ENCODE measurements around the gene CATSPER1.

The CATSPER1 gene

DNA sequence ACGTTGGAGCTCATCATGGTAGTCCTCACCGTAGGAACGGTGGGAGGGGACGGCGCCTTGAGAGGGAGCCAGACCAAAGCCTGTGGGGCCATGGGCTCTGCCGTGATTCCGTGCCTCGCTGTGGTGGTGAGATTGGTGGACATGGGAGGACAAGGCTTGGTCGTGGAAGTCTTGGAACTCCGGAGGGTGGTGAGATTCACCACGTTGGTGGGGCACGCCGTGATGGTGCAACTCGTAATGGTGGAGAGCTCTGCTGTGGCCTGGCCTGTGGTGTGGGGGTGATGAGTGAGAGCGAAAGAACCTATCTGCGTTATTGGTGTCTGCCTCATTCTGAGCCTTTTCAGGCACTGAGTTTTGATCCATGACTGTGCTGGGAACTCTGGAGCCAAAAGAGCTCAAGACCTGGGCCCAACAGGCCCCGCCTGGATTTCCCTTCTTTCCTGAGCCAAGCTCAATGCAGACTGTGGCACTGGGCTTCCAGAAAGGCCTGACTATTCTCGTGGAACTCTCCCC lies at the start of gene CATSPER1:
TSS of gene CATSPER1 (minus strand) at position 463 of the 513 bp plus-strand sequence. CDS start at position 363, 100 bp downstream.
- no peak for DNase-seq (ENCODE audit: low spot score)

DNA sequence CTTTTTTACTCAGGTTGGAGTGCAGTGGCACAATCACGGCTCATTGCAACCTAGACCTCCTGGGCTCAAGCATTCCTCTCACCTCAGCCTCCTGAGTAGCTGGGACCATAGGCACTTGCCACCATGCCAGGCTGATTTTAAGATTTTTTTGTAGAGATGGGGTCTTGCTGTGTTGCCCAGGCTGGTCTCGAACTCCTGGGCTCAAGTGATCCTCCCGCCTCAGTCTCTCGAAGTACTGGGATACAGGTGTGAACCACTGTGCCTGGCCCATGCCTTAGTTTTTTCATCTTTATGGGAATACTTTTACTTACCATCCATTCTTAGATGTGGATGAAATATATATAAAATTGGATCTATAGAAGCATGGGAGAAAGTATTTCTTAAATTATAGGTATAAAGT lies 49.0 kb upstream of the CATSPER1 start:
- no peak for DNase-seq (ENCODE audit: low spot score)

DNA sequence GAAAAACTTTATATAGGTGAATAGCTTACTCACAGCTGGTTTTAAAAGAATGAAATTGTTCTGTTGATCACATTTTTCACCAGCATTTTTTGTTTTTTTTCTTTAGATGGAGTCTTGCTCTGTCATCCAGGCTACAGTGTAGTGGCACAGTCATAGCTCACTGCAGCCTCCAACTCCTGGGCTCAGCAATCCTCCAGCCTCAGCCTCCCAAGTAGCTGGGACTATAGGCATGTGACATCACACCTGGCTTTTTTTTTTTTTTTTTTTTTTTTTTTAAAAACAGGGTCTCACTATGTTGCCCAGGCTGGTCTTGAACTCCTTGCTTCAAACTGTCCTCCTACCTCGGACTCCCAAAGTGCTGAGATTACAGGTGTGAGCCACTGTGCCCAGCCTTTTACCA lies 47.4 kb upstream of the CATSPER1 start:
- DNase-seq (ENCODE audit: low spot score): no peak

DNA sequence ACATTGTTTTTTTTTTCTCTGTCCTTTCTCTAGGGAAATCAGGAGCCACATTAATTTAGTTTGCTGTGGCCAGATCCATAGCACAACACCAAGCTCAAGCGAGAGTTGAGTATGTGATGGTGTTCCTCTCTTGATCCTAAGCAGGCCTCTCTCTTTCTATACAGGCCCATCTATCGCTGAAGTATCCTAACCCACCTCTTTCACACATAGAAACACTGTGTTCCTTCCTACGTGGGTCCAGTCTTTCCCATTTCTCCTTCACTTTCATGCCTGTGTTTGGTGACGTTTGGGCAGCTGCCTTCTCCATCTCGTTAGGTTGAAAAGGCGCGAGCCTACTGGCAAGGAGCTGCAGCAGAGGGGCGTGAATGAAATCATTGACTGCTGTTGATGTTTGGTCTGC lies 46.2 kb upstream of the CATSPER1 start:
- no peak for DNase-seq (ENCODE audit: low spot score)

DNA sequence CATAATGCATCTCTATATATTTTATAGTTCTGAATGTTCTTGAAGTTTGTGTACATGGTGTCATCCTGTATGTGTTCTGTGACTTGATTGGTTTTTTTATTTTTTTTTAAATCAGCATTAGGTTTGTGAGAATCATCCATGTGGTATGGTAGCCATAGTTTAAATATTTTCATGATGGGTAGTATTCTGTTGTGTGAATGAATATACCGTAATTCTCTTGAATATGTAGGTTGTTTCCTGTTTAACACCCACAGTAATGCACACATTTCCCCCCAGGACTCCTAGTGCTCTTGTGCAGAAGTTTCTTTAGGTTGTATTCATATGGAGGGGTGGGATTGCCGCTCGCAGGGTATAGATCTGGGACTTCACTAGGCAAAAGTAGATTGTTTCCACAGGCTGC lies 45.8 kb upstream of the CATSPER1 start:
- no peak for DNase-seq (ENCODE audit: low spot score)

DNA sequence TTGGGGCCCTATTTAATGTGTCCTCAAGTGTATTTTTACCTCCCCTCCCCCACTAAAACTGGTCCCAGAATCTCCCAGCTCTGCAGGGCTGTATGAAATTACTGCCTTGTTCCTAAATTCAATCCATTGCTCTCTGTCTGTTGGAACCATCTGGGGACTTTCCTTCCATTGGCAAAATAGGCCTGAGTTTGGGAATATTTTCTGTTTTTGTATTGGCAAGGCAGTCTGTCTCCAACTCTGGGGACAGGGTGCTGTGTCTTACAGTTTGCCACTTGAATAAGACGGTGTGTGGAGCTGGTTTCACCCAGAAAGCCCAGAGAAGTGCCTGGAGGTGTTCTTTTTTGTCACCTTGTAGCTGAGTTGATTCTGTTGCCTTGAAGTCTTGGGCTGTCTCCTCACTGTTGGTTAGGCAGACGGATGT lies 45.1 kb upstream of the CATSPER1 start:
- no peak for DNase-seq (ENCODE audit: low spot score)

DNA sequence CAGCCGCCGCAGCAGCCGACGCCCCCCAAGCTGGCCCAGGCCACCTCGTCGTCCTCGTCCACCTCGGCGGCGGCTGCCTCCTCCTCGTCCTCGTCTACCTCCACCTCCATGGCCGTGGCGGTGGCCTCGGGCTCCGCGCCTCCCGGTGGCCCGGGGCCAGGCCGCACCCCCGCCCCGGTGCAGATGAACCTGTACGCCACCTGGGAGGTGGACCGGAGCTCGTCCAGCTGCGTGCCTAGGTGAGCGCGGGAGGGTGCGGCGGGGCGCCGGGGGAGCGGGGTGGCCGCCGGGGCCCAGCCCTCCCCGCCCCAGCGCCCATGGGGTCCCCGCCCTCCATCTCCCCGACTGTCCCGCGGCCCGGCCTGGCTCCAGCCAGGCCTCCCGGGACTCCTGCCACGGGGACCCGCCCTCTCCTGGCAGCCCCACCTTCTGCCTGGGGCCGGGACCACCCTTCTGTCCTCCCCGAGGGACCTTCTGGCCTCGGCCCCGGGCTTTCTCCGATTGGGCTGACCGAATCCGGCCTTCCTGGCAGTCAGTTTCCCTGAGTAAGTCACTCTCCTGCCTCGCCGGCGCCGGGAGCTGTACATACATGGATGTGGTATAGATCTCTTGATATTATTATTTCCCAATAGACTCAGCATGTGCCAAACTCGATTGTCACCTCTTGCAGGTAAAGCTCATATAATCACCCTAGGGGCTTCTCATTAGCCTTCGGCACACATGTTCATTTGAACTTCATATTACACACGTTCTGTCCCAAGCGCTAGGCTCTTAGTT lies 44.5 kb upstream of the CATSPER1 start:
- no peak for DNase-seq (ENCODE audit: low spot score)

DNA sequence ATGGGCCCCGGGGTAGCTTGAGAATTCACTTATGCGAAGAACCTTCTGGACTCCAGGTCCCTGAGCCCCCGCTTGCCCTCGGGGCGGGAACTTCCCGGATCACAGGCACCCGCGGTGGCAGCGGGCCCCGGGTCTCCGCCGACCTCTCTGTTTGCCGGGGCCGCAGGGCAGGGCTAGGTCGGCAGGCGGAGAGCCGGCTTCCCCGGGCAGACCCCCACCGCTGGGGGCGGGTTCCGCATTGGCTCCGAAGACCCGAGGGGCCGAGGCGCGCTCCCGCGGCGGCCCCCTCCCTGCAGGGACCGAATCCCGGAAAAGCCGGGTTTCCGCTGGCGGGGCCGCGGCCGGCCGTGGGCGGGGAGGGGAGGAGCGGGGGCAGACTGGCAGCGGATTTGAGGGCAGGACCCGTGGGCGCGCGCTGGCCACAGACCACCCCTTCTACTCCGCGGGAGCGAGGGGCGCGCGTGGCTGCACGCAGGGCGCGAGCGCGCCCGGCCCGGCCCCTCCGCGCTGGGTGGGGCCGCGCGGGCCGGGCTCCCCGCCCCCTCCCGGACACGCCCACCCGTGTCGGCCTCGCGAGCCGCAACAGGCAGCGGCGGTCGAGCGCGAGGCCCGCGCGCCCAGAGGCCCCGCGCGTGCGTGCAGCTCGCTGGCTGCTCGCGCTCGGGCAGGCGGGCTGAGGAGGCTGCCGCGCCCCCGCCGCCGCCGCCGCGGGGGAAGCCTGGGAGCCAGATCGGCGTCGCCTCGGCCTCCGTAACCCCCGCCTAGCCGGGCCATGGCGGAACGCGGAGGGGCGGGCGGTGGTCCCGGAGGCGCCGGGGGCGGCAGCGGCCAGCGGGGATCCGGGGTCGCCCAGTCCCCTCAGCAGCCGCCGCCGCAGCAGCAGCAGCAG lies 43.7 kb upstream of the CATSPER1 start, which contains the start of gene PACS1:
TSS of gene PACS1 (plus strand) at position 558 of the 889 bp plus-strand sequence. CDS start at position 773, 215 bp downstream.
- peak; percentile 57 for DNase-seq (ENCODE audit: low spot score)

DNA sequence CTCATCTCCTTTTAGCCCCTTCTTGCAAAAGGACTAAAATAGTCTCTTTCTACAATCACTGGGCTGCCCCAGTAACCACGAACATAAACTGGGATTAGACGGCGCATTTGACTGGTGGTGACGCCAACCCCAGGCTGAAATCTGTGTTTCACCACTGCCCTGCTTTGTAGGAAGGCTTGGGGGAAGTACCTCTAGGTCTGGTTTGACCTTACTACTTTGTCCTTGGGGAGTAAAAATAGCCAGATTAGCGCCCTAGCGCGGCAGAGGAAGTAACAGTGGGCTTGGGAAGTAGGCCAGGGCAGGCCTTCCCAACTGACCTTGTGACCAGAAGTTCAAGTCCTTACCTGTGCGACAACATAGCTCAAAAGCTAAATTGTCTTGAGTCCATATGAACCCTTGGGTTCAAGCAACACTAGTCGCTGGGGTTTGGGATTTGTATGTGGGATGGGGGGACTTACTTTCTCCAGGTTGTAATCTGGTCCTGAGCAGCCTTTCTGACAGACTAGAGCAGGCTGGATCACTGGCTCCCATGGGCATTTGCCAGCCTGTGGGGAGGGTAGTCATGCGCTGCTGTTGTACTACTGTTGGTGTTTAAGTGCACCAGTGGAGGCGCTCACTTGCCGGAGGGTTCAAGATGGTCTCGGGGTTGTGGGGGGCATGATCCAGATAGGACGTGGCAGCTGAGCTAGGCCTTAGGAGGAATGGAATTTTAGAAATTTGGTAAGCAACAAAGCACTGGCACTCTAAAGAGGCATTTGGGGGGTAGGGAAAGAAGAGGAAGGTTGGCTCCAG lies 42.8 kb upstream of the CATSPER1 start:
- no peak for DNase-seq (ENCODE audit: low spot score)

DNA sequence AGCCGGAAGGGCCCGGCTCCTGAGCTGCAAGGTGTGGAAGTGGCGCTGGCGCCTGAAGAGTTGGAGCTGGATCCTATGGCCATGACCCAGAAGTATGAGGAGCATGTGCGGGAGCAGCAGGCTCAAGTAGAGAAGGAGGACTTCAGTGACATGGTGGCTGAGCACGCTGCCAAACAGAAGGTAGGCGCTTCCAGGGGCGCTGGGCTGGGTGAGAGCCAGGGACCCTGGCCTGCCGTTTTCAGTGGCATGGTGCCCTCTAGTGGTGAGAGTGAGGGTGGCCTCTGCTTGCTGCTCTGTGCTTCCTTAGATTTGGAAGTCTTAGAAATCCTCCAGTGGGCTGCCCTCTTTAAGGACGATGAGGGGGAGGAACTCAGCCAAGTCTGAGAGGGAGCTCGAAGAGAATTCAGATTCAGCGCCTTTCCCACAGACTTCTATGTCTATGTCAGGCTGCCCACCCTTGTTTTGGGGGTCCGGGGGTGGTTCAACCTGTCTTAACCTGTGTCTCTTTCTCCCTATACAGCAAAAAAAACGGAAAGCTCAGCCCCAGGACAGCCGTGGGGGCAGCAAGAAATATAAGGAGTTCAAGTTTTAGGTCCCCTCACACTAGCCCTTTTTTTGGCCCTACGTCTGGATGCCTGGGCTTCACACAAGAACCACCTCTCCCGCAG lies 42.0 kb upstream of the CATSPER1 start:
- DNase-seq (ENCODE audit: low spot score): peak; percentile 77

DNA sequence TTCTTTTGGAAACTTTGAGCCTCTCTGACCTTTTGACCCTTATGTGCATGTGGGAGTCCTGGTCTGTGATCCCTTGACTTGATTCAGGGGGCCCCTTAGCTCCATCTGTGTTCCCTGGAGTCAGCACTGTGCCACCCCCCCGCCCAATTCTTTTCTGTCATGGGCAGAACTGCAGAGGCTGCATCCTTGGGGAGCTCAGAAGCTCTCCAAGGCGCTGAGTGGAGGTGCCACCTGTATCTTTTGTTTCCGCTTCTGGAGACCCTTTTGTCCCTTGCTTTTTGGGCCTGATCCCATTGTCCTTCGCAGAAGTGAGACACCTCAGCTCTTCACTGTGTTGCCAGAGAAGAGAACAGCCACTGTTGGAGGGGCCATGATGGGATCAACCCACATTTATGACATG lies 41.4 kb upstream of the CATSPER1 start:
- DNase-seq (ENCODE audit: low spot score): no peak

DNA sequence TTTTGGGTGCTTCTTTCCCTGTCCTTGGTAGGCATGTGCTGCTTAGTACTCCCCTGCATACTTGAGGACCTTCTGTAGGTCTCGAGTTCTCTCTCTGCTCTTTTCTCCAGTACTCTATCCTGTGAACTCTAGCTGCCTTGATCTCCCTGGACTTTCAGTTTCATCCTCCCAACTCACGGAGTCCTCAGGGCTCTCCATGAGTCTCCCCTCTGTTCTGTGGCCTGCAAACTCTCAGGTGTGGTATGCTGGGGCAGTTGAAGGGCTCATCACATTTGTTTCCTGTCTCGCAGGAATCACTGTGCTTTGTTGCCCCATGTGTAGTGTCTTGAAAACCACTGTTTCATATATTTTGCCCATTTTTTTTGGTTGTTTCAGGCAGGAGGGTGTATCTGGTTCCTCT lies 40.5 kb upstream of the CATSPER1 start:
- DNase-seq (ENCODE audit: low spot score): no peak

DNA sequence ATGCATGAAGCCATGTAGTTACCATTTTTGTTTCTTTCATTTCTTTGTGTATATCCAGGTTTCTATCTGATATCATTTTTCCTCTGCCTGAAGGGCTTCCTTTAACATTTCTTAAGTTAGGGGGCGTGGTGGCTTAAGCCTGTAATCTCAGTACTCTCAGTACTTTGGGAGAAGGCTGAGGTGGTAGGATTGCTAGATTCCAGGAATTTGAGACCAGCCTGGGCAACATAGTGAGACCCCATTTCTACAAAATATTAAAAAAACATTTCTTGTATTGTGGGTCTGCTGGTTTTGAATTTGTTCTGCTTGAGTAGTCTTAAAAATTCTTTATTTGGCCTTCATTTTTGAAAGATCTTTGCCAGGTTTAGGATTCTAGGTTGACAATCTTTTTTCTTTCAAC lies 38.3 kb upstream of the CATSPER1 start:
- DNase-seq (ENCODE audit: low spot score): no peak

DNA sequence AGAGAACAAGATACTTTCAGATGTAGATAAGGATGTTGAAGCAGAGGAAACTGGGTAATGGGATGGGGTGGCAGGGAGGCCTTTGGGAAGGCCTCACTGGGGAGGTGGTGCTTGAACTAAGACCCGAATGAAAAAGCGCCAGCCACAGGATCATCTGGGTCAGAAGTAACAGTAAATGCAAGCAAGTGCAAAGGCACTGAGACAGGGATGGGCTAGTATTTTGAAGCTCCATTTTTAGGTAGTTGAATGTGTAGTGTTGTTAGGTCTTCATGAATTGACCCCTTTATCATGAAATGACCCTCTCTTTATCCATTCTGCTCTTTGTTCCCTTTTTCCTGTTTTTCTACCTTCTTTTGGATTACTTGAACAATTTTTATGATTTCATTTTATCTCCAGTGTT lies 37.6 kb upstream of the CATSPER1 start:
- no peak for DNase-seq (ENCODE audit: low spot score)

DNA sequence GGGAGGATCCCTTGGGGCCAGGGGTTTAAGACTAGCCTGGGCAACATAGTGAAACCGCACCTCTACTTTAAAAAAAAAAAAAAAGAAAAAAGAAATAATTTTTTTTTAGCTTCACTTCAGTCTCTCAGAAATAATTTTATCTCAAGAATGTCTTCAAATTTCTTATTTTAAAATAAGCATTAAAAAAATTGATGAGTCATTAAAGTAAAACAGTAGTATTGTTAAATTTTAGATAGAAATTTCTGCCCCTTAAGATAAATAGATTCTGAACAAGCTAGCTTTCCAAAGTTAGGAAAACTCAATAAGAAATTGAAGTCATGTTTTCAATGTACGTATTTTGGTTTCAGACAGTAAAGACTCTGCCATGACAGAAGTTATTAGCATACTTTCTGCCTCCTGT lies 36.1 kb upstream of the CATSPER1 start:
- DNase-seq (ENCODE audit: low spot score): no peak

DNA sequence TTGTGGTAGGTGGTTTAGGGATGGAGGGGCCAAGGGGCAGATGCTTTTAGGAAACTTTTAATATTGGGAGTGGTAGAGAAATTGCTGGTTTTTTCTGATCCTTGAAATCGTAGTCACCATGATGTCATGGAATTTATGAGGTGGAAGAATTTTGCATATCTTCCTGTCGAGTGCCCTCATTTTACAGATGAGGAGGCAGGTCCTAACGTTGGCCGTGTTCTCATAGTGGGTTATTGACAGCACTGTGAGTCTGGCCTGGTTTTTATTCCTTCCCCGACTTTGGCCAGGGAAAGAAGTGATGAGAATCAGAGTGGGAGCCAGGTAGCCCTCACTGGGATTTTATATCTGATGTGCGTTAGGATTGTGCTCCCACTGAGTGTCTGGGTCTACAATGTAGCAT lies 35.0 kb upstream of the CATSPER1 start:
- DNase-seq (ENCODE audit: low spot score): no peak

DNA sequence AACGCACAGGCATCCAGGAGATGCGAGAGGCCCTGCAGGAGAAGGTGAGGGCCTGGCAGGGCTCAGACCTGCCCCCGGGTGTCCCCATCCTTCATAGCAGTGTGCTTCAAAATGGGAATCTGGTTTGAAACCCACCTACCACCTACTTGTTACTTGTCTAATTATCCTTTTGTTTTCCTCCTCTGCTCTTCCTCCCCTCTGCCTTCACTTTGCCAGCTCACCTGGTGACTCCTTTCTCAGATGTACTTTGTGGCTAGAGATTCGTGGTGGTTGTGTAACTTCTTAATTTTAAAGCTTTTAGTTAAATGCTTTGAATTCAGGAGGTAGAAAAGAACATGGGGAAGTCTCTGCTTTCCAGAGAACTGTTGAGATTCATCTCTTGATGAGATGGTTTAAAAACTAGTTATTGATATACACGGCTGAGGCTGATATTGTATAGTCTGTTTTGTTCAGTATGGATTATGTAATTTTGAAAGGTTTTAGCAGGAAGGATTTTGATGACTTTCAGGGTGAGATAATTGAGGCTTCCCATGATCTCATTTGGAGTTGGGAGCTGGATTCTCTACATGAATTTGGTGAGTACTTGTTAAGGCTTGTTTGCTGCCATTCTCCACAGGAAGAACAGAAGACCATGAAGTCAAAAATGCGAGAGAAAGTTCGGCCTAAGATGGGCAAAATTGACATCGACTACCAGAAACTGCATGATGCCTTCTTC lies 33.8 kb upstream of the CATSPER1 start:
- no peak for DNase-seq (ENCODE audit: low spot score)

DNA sequence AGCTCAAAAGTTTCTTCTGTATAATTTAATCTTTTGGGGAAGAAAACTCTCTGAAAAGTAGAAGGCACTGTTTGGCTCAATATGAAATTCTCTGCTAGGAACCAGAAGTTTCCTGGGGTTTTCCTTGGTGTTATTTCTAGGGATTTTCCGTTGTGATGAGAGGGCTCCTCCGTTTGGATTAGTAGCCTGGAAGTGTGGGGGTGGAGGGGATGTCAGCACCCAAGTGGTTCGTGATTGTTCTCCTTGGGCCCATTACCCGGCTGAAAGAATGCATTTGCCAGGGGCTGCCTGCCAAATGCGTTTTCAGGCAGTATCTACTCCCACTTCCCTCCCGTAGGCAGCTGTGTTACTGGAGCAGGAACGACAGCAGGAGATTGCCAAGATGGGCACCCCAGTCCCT lies 30.2 kb upstream of the CATSPER1 start:
- no peak for DNase-seq (ENCODE audit: low spot score)

DNA sequence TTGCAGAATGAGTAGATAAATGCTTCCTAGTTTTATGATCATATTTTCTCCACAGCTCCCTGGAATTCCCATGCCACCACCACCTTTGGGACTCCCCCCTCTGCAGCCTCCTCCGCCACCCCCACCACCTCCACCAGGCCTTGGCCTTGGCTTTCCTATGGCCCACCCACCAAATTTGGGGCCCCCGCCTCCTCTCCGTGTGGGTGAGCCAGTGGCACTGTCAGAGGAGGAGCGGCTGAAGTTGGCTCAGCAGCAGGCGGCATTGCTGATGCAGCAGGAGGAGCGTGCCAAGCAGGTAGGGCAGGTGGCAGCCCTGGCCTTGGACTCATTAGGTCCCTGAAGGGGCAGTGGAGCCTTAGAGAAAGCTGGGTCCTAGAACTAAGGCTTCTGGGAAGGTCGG lies 28.7 kb upstream of the CATSPER1 start:
- DNase-seq (ENCODE audit: low spot score): no peak

DNA sequence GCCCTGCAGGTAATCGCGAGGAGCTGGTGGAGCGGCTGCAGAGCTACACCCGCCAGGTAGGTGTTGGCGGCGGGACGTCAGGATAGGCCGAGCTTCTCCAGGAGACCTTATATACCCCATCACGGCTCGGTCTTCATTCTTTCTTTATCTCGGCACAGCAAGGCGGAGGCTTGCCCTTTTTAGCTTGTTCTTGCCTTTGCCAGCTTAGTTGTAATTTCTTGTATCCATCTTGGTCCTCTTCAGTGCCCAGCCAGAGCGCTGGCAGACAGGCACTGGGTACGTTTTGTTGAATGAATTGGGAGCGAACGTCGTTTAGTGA lies 26.3 kb upstream of the CATSPER1 start:
- no peak for DNase-seq (ENCODE audit: low spot score)
